Epithelial cell of proximal tubule (primary cell): ENCODE results near the gene NR3C2. TPM values are rescaled to one million over a fixed set of nuclear protein-coding genes. Genes with fewer than 3 reads are reported as not detected.
A peak's percentile ranks its signal among the peaks of the same experiment; 100 is the strongest.

Experiments used
- DNase-seq: peaks from one replicate; pipeline ENCODE4 v3.0.0-alpha.2; 2011; ENCODE audit warnings: low read depth
- H3K4me3 ChIP-seq: 2 replicates; pipeline ENCODE4 v1.5.1; 2011; ENCODE audit warnings: low read depth, mild to moderate bottlenecking, low read length
- CTCF ChIP-seq: conservative IDR thresholded peaks from 2 replicates; pipeline ENCODE4 v1.5.1; 2012; ENCODE audit warnings: low read depth, mild to moderate bottlenecking, low read length
- total RNA-seq: library from RNA; depleted of rRNA; stranded (reverse); fragments of >200 nt; gene quantifications from 2 replicates; pipeline ENCODE4 v1.2.3, GENCODE V29; 2015

Gene NR3C2
- total RNA-seq = 0.98 and 1.5 TPM in 2 replicates

DNA sequence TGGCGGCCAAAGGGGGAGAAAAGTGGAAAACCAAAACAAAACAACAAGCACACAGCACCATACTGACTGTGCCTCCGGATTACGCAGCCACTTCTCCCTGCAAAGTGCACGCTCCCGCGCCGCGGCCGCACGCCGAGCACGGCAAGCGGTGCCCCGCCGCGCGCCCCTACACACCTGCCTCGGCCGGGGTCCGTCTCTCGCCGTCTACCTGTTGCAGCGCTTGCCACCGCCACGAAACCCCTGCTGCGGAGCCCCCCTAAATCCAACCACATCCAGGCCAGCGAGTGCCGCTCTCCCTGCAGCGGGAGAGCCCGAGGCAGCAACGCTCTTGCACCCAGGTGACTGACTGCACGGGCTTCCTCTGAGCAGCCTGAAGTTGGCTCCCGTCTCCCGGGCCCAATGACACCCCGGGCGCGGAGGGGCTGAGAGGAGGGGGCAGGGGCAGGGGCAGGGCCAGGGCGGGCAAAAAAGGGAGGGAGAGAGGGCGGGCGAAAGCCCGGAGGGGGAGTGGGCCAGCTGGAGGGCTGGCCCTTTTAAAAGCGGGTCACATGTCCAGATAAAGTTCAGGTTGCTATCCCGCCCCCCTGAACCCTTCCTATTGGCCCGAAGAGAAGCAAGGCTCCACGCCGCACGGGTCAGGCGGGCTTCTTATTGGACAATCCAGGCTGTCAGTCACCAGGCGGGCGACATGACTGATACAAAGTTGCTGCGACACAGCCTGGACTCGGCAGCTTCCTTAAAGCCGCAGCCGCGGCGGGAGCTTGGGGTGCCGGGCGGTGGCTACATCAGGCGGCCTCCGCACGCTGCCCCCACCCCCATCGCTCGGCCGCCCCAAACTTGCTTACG, at the start of gene NR3C2:
Gene NR3C2, minus strand, starts transcription at position 429 of the 846 bp plus-strand sequence.
- no peak for TF ChIP-seq CTCF
- peak within 1 kb of the TSS; percentile 96 for H3K4me3 ChIP-seq
- peak; percentile 88 for DNase-seq

DNA sequence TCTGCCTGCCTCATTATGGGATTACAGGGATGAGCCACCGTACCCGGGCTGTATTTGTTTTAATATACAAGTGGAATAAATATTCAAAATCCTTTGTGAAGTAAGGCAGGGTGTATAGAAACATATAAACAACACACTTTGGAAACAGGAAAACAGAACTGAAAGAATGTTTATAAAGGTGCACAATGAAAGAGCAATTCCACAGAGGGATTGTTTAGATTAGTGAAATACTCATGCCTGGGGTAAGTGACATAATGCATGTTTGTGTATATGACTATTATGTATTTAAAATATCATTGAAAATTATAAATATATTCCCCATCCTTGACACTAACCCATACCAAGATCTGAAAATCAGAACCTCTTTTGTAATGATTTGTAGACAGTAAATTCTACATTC, 45.0 kb upstream of the NR3C2 start:
- H3K4me3 ChIP-seq = no peak overlapping the region
- DNase-seq = no peak
- TF ChIP-seq CTCF = no peak

DNA sequence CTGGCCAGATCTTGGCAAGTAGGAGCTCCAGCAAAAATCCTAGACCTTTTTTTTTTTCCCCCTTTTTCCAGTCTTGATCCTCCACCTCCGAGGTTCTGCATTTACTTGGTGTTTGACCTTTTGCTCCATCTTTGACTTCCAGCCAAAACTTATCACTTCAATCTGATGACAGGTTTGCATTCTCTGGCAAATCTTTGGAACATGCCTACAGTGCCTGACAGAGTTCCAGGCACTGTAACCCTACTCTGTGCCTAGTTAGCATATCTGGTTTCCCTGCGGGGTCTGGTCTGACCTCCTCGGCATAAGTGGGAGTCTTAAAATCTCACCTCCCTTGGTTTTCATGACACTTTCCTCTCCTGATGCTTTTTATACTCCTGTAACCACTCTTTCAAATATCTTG, 39.4 kb upstream of the NR3C2 start:
- H3K4me3 ChIP-seq = no peak overlapping the region
- no peak for TF ChIP-seq CTCF
- no peak for DNase-seq

DNA sequence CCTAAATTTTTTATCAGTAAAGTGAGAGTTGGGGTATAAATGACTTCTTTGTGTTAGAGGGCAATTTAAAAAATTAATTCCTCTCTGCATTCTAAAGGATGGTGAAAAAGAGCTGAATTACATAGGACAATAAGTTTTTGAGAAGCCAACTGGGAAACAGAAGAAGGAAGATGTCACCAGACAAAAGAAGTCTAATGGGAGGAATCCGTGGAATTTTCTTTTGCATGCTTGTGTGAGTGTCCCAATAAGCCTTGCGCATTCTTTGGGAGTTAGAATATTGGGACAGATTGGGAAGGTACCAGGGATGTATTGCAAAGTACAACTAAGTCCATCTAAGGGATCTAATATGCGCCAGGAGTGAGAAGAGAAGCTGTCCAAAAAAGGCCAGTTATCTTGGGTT, 35.1 kb upstream of the NR3C2 start:
- no peak for TF ChIP-seq CTCF
- no peak overlapping the region for H3K4me3 ChIP-seq
- DNase-seq = no peak

DNA sequence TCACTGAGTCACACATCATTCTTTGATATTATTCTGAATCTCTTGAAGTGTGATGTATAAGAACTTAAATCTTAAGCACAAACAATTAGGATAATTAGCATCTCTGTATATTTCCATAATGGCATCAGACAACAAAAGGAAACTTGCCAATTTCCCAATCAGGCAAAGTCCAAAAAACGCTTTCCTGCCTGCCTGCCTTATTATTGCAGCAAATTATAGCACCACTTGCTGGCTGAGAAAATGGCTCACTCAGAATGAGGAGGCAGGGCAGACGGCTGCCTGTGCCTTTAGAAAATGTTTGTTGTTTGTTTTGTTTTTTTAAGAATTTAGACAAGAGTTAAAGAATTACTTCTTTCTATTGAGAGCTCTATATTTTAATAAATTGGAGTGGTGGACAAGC, 27.7 kb upstream of the NR3C2 start:
- no peak overlapping the region for H3K4me3 ChIP-seq
- no peak for TF ChIP-seq CTCF
- DNase-seq = no peak

DNA sequence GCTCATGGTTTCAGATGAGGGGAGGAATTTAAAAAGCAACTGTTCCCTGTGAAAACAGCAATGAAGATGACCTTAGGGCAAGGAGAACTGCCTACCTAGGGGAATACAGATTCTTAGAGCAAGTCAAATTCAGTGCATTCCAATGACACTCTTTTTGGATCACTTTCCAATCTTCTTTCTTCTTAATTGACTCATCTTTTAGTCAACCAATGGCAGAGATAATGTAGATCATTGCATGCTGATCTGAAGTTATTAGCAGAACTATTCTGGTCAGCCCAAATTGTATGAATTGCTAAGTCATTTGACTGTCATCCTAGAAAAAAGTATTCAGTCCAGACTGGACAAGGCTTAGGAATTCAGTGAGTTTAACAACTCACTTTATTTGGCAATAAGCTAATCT, 12.6 kb upstream of the NR3C2 start:
- TF ChIP-seq CTCF = no peak
- no peak for DNase-seq

GRCh38 chr4:148453833-148454232, 11.6 kb upstream of the NR3C2 start:
- H3K4me3 ChIP-seq = no peak overlapping the region
- TF ChIP-seq CTCF = no peak
- DNase-seq = no peak

More for the DNA sequence above, 12.6 kb upstream of the NR3C2 start:
- no peak overlapping the region for H3K4me3 ChIP-seq
